Hair follicle dermal papilla cell (primary cell): ENCODE measurements around the gene PCSK2. TPM values are rescaled to one million over a fixed set of nuclear protein-coding genes. Genes with fewer than 3 reads are reported as not detected.

Experiments
- small RNA-seq: library from RNA; depleted of rRNA; stranded (forward); fragments of <200 nt; gene quantifications from one replicate; pipeline ENCODE3, GENCODE V24; 2012
- total RNA-seq: library from RNA; depleted of rRNA; stranded (reverse); fragments of >200 nt; gene quantifications from 2 replicates; pipeline ENCODE4 v1.2.3, GENCODE V29; 2012

The PCSK2 gene, protein sequence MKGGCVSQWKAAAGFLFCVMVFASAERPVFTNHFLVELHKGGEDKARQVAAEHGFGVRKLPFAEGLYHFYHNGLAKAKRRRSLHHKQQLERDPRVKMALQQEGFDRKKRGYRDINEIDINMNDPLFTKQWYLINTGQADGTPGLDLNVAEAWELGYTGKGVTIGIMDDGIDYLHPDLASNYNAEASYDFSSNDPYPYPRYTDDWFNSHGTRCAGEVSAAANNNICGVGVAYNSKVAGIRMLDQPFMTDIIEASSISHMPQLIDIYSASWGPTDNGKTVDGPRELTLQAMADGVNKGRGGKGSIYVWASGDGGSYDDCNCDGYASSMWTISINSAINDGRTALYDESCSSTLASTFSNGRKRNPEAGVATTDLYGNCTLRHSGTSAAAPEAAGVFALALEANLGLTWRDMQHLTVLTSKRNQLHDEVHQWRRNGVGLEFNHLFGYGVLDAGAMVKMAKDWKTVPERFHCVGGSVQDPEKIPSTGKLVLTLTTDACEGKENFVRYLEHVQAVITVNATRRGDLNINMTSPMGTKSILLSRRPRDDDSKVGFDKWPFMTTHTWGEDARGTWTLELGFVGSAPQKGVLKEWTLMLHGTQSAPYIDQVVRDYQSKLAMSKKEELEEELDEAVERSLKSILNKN
- total RNA-seq: 0.32 TPM in 1 of 2 replicates, not detected in the other

DNA sequence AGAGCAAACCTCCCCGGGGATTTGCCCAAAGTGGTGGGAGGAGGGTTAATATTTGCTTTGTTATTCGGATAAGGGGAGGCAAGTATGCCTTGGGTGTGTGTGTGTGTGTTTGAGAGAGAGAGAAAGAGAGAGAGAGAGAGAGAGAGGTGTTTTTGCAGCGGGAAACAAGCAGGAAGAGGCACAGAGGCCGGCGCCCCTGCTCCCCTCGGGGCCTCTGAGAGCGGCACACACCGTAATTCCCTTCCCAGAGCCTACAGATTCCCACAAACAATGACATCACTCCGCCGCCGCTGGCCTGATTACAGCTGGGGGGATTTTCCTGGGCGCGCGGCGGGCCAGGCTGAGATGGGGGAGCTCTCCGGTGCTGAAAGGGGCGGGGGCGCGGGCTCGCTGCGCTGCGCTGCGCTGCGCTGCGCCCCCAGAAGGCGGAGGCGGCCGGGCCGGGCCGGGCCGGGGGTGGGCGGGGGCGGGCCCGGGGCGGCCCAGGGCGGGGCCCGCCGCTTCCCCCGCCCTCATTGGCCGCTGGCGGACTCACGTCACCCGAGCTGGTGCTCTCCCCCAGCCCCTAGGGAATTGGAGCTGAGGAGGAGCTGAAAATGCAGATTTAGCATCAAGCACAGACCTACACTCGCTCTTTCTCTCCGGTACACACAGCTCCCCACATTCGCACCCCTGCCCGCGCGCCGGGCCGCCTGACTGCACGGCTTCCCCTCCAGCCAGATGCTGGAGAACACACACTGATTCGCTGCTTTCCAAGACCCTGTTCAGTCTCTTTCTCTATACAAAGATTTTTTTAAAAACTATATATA is at the start of gene PCSK2:
Gene PCSK2, plus strand, starts transcription at position 631 of the 809 bp plus-strand sequence. CDS start 266 bp downstream, outside the sequence.

DNA sequence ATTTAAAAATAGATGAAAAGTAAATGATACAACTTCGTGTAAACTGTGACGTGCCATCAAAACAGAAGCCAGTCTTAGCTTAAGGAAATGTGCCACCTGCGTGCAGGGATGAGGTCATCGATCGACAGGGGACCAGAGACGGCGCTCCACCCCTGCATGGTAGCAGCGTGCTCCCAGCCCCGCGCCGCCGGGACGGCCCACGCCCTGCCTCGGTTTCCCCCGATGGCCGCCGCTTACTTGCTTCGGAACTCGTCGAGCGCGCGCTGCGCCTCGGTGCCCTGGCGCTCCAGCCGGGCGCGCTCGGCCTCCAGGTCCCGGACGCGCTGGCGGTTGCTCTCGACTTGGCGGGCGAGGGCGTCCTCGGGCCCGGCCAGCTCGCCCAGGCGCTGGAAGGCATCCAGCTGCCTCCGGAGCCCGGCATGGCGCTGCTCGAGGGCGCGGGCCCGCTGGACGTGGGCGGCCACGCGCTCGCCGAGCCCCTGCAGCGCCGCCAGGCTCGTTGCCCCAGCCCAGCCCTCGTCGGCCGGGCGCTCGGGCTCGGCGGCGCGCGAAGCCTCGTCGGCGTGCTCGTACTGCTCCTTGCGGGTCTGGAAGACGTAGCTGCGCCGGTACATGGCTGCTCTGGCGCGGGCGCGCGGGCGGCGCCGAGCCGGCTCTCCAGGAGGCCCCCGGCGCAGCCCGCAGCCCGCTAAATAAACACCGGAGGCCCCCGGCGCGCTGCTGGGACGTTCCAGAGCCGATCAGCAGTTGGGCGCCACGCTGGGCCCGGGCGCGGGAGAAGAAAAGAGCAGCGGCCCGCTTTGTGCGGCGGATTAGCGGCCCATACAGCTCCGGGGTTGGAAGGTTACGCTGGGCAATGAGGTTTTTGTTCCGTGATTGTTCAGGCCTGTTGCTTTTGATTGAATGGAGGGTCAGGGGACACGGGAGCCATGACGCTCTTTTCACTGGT is 304.1 kb downstream of the PCSK2 start, which contains the start of gene BFSP1:
Gene BFSP1, minus strand, starts transcription at position 664 of the 949 bp plus-strand sequence. Its CDS starts 50 bp downstream, at position 614.

Small RNAs within 50 kb of the gene (small RNA-seq; reads per million reads assigned to genes)
- gene AL359511.1: not detected
- gene RNU1-131P: not detected
- not detected for gene RNU6-27P
